GM23338 (cell line): ENCODE measurements around the gene ADH5. TPM values are rescaled to one million over a fixed set of nuclear protein-coding genes. Genes with fewer than 3 reads are reported as not detected.

Experiments
- ATAC-seq: fragments of 200-7000 bp; cut with Tn5 transposase; 3 replicates; pipeline ENCODE4 v1.9.1; 2020
- DNase-seq: peaks from one replicate; pipeline ENCODE4 v3.0.0-alpha.2; 2015; ENCODE audit warnings: low spot score
- H2AFZ ChIP-seq: fragments of 200-600 bp; sonication (generic); 2 replicates; pipeline ENCODE4 v1.8.0; 2016; ENCODE audit warnings: antibody characterized with exemption, mild to moderate bottlenecking, moderate library complexity
- H3F3A ChIP-seq: fragments of 200-600 bp; sonication (generic); replicated peaks from 2 replicates; pipeline ENCODE4 v1.8.0; 2017; ENCODE audit warnings: antibody characterized with exemption, mixed run types, low read depth
- H3K27ac ChIP-seq: fragments of 200-600 bp; sonication (generic); 2 replicates; pipeline ENCODE4 v1.6.1; 2016; ENCODE audit warnings: low read depth
- H3K27me3 ChIP-seq: fragments of 200-600 bp; sonication (generic); 2 replicates; pipeline ENCODE4 v1.8.0; 2016; ENCODE audit warnings: mild to moderate bottlenecking, mixed run types, moderate library complexity; ENCODE audit not compliant: insufficient read depth
- H3K36me3 ChIP-seq: fragments of 200-600 bp; sonication (generic); 2 replicates; pipeline ENCODE4 v1.8.0; 2016; ENCODE audit warnings: mild to moderate bottlenecking; ENCODE audit not compliant: insufficient read depth
- H3K4me1 ChIP-seq: fragments of 200-600 bp; sonication (generic); 2 replicates; pipeline ENCODE4 v1.8.0; 2016; ENCODE audit warnings: mild to moderate bottlenecking, moderate library complexity; ENCODE audit not compliant: insufficient read depth
- H3K4me2 ChIP-seq: fragments of 200-600 bp; sonication (generic); 2 replicates; pipeline ENCODE4 v1.7.1; 2017; ENCODE audit warnings: mixed run types
- H3K4me3 ChIP-seq: fragments of 200-600 bp; sonication (generic); 2 replicates; pipeline ENCODE4 v1.6.1; 2016; ENCODE audit warnings: mixed run types
- H3K79me2 ChIP-seq: fragments of 200-600 bp; sonication (generic); replicated peaks from 2 replicates; pipeline ENCODE4 v1.8.0; 2017; ENCODE audit warnings: mild to moderate bottlenecking; ENCODE audit not compliant: insufficient read depth
- H3K9me2 ChIP-seq: fragments of 200-600 bp; sonication (generic); 2 replicates; pipeline ENCODE4 v1.8.0; 2017; ENCODE audit not compliant: insufficient read depth
- H4K20me1 ChIP-seq: fragments of 200-600 bp; sonication (generic); replicated peaks from 2 replicates; pipeline ENCODE4 v1.8.0; 2017; ENCODE audit warnings: mild to moderate bottlenecking; ENCODE audit not compliant: insufficient read depth
- H3K27ac Mint-ChIP-seq: 2 replicates; pipeline ENCODE4 v1.8.0; 2020; ENCODE audit warnings: inconsistent platforms, mild to moderate bottlenecking, moderate library complexity, mixed read lengths
- H3K27me3 Mint-ChIP-seq: 3 replicates; pipeline ENCODE4 v1.8.0; 2022; ENCODE audit warnings: low read depth, mild to moderate bottlenecking, moderate library complexity, mixed read lengths, inconsistent platforms; ENCODE audit not compliant: insufficient read depth, poor library complexity
- H3K36me3 Mint-ChIP-seq: 3 replicates; pipeline ENCODE4 v1.8.0; 2021; ENCODE audit warnings: low read depth, mild to moderate bottlenecking, inconsistent platforms, moderate library complexity, mixed read lengths
- H3K4me1 Mint-ChIP-seq: 3 replicates; pipeline ENCODE4 v1.8.0; 2020; ENCODE audit warnings: mild to moderate bottlenecking, inconsistent platforms, mixed read lengths
- H3K4me3 Mint-ChIP-seq: 3 replicates; pipeline ENCODE4 v1.8.0; 2021; ENCODE audit warnings: moderate library complexity, mild to moderate bottlenecking, inconsistent platforms, mixed read lengths
- H3K9me3 Mint-ChIP-seq: 3 replicates; pipeline ENCODE4 v1.8.0; 2020; ENCODE audit warnings: moderate library complexity, mild to moderate bottlenecking, inconsistent platforms, mixed read lengths
- CREB1 ChIP-seq: fragments of 250-450 bp; sonication (Bioruptor Pico); IDR thresholded peaks from 2 replicates; pipeline ENCODE4 v1.5.0; 2020; ENCODE audit warnings: low read depth, mild to moderate bottlenecking, moderate library complexity
- ETS1 ChIP-seq: IDR thresholded peaks from 2 replicates; pipeline ENCODE4 v1.6.1; 2016; ENCODE audit warnings: antibody characterized with exemption
- EZH2 ChIP-seq: fragments of 200-600 bp; sonication (generic); IDR thresholded peaks from one replicate; pipeline ENCODE4 v1.8.0; 2017; ENCODE audit warnings: antibody characterized with exemption, mild to moderate bottlenecking, low read depth; ENCODE audit not compliant: unreplicated experiment
- JUNB ChIP-seq: IDR thresholded peaks from one replicate; pipeline ENCODE4 v1.6.1; 2016; ENCODE audit warnings: antibody characterized with exemption; ENCODE audit not compliant: unreplicated experiment
- NANOG ChIP-seq: IDR thresholded peaks from 2 replicates; pipeline ENCODE4 v1.6.1; 2016; ENCODE audit warnings: antibody characterized with exemption, borderline replicate concordance
- ZNF114 ChIP-seq: fragments of 250-450 bp; sonication (Bioruptor Pico); IDR thresholded peaks from 2 replicates; pipeline ENCODE4 v1.5.0; 2020; ENCODE audit warnings: mild to moderate bottlenecking, moderate library complexity
- ZNF331 ChIP-seq: fragments of 250-450 bp; sonication (Bioruptor Pico); IDR thresholded peaks from 2 replicates; pipeline ENCODE4 v1.5.0; 2020; ENCODE audit warnings: low read depth, mild to moderate bottlenecking, moderate library complexity
- ZNF462 ChIP-seq: fragments of 250-450 bp; sonication (Bioruptor Pico); IDR thresholded peaks from 2 replicates; pipeline ENCODE4 v1.5.0; 2020; ENCODE audit warnings: mild to moderate bottlenecking, moderate library complexity
- polyA plus RNA-seq: library from polyadenylated mRNA; unstranded; fragments of >200 nt; fragmentation: Nextera tagmentation; extraction: Ambion mirVana; gene quantifications from 2 replicates; pipeline ENCODE4 v1.2.1, GENCODE V29; 2016
- total RNA-seq: library from RNA; depleted of rRNA; stranded (reverse); fragments of >200 nt; shearing (Covaris generic); gene quantifications from 2 replicates; pipeline ENCODE4 v1.2.3, GENCODE V29; 2014

Gene ADH5
- total and polyA plus RNA-seq, 2 experiments from 2014 or later = 224 to 250 TPM

GRCh38 chr4:99076292-99076976 lies 12.2 kb downstream of the ADH5 start:
- no peak for TF ChIP-seq EZH2
- H3K27me3 Mint-ChIP-seq = no peaks in the 10 kb centered on the region
- no peaks in the 10 kb centered on the region for H3K4me1 Mint-ChIP-seq
- peaks cover 31% of the 10 kb centered on the region for H3K79me2 ChIP-seq
- no peak overlapping the region for H3K27ac Mint-ChIP-seq
- no peaks in the 10 kb centered on the region for H3K4me1 ChIP-seq
- no peaks in the 10 kb centered on the region for H3K9me2 ChIP-seq
- no peak overlapping the region for H3K27ac ChIP-seq
- H3K4me2 ChIP-seq = no peak overlapping the region
- no peaks in the 10 kb centered on the region for H3K9me3 Mint-ChIP-seq
- no peaks in the 10 kb centered on the region for H3F3A ChIP-seq
- no peak for ATAC-seq
- H3K36me3 ChIP-seq = peaks cover 74% of the 10 kb centered on the region
- H2AFZ ChIP-seq = no peak overlapping the region
- no peaks in the 10 kb centered on the region for H3K27me3 ChIP-seq
- no peak for DNase-seq
- H4K20me1 ChIP-seq = peaks cover 14% of the 10 kb centered on the region
- H3K36me3 Mint-ChIP-seq = peaks cover 93% of the 10 kb centered on the region
- H3K4me3 ChIP-seq = no peak overlapping the region
- no peak overlapping the region for H3K4me3 Mint-ChIP-seq

- Histone ChIP-seq H3K36me3 (peaks cover 60% of the 10 kb centered on the region), H4K20me1 (peaks cover 15% of the 10 kb centered on the region; the same call in 1 of the 2 replicates), H3K79me2 (peaks cover 18% of the 10 kb centered on the region), H3K4me2 (no peak overlapping the region), H3K27me3 (no peaks in the 10 kb centered on the region), H3K9me2 (no peaks in the 10 kb centered on the region), H3K27ac (0 out of 2 replicates have a peak overlapping the region, but pooled peaks have one; percentile 62), H3F3A (peaks cover 6% of the 10 kb centered on the region; the same call in 1 of the 2 replicates), H3K4me3 (no peak overlapping the region), H3K4me1 (no peaks in the 10 kb centered on the region), H2AFZ (no peak overlapping the region)
- H3K9me3 Mint-ChIP-seq = no peaks in the 10 kb centered on the region
- DNase-seq (no peak), ATAC-seq (no peak)
- H3K4me3 Mint-ChIP-seq = no peak overlapping the region
- H3K27ac Mint-ChIP-seq = no peak overlapping the region
- TF ChIP-seq ZNF331 (CRISPR knock-in tag) (no peak), JUNB (no peak), CREB1 (no peak), ETS1 (no peak), ZNF114 (no peak), NANOG (no peak)
- no peaks in the 10 kb centered on the region for H3K27me3 Mint-ChIP-seq
- no peaks in the 10 kb centered on the region for H3K4me1 Mint-ChIP-seq
- H3K36me3 Mint-ChIP-seq = peaks cover 84% of the 10 kb centered on the region
Observed at GRCh38 chr4:99074816-99075215, 13.8 kb downstream of the ADH5 start.

DNA sequence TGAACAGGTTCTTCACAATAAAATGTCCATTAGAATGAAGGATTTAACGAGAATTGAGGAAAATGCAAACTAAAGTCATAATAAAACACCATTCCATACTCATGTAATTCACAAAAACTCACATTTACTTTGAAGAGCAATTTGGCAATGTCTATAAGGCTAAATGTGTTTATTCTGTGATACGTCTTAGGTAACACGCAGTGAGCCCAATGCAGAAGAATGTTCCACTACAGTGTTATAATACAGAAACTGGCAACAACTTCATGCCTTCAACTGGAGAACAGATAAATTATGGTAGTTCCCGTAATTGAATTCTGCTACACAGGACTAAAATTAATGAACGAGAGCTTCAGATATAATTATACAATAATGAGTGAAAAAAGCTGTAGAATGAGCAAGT lies 17.4 kb downstream of the ADH5 start:
- Histone ChIP-seq H2AFZ (no peak overlapping the region), H4K20me1 (0 out of 2 replicates have a peak, but pooled peaks cover 13% of the 10 kb centered on the region), H3F3A (peaks cover 7% of the 10 kb centered on the region; the same call in 1 of the 2 replicates), H3K4me2 (no peak overlapping the region), H3K4me1 (no peaks in the 10 kb centered on the region), H3K4me3 (no peak overlapping the region), H3K27me3 (no peaks in the 10 kb centered on the region), H3K9me2 (no peaks in the 10 kb centered on the region), H3K79me2 (no peaks in the 10 kb centered on the region), H3K27ac (no peak overlapping the region), H3K36me3 (peaks cover 43% of the 10 kb centered on the region)
- no peak for DNase-seq
- H3K27ac Mint-ChIP-seq = no peak overlapping the region
- no peaks in the 10 kb centered on the region for H3K4me1 Mint-ChIP-seq
- no peaks in the 10 kb centered on the region for H3K9me3 Mint-ChIP-seq
- H3K4me3 Mint-ChIP-seq = no peak overlapping the region
- peaks cover 56% of the 10 kb centered on the region for H3K36me3 Mint-ChIP-seq
- H3K27me3 Mint-ChIP-seq = no peaks in the 10 kb centered on the region
- no peak for ATAC-seq
- no peak for TF ChIP-seq ZNF462 (CRISPR knock-in tag)
